ENCODE results near the gene NTSR2.

The NTSR2 gene

GRCh38 chr2:11684894-11685460 is 15.0 kb upstream of the NTSR2 start:
- H2AFZ ChIP-seq: no peak overlapping the region
- H3K27ac ChIP-seq: no peak overlapping the region
- H3K4me3 ChIP-seq (ENCODE audit: low read depth, low read length): no peak overlapping the region
- no peak for TF ChIP-seq CTCF (IDR thresholded peaks at IDR 0.05)
- H3K9ac ChIP-seq: no peak overlapping the region
- H3K4me2 ChIP-seq (ENCODE audit: low read length): no peak overlapping the region
- peaks cover 8% of the 10 kb centered on the region for H3K4me1 ChIP-seq
- no peaks in the 10 kb centered on the region for H3K27me3 ChIP-seq (ENCODE audit: control insufficient read depth, insufficient read depth, low read length)
- no peaks in the 10 kb centered on the region for H3K79me2 ChIP-seq
- no peaks in the 10 kb centered on the region for H3K9me3 ChIP-seq (ENCODE audit: control insufficient read depth, low read length)
- no peaks in the 10 kb centered on the region for H3K36me3 ChIP-seq (ENCODE audit: control insufficient read depth, insufficient read depth, low read length)

GRCh38 chr2:11683966-11684365 is 14.0 kb upstream of the NTSR2 start:
- H3K9me3 ChIP-seq (ENCODE audit: control insufficient read depth, low read length): no peaks in the 10 kb centered on the region
- no peaks in the 10 kb centered on the region for H3K27me3 ChIP-seq (ENCODE audit: control insufficient read depth, insufficient read depth, low read length)
- peaks cover 8% of the 10 kb centered on the region for H3K4me1 ChIP-seq
- no peak overlapping the region for H3K4me3 ChIP-seq (ENCODE audit: low read depth, low read length)
- no peak overlapping the region for H3K27ac ChIP-seq
- no peak for TF ChIP-seq CTCF (IDR thresholded peaks at IDR 0.05)
- H2AFZ ChIP-seq: no peak overlapping the region
- H3K79me2 ChIP-seq: no peaks in the 10 kb centered on the region
- no peaks in the 10 kb centered on the region for H3K36me3 ChIP-seq (ENCODE audit: control insufficient read depth, insufficient read depth, low read length)
- no peak overlapping the region for H3K4me2 ChIP-seq (ENCODE audit: low read length)
- H3K9ac ChIP-seq: no peak overlapping the region

GRCh38 chr2:11683476-11683875 is 13.5 kb upstream of the NTSR2 start:
- peaks cover 5% of the 10 kb centered on the region for H3K4me1 ChIP-seq
- H3K4me3 ChIP-seq (ENCODE audit: low read depth, low read length): no peak overlapping the region
- no peak overlapping the region for H3K27ac ChIP-seq
- no peaks in the 10 kb centered on the region for H3K27me3 ChIP-seq (ENCODE audit: control insufficient read depth, insufficient read depth, low read length)
- no peak for TF ChIP-seq CTCF (IDR thresholded peaks at IDR 0.05)
- H3K36me3 ChIP-seq (ENCODE audit: control insufficient read depth, insufficient read depth, low read length): no peaks in the 10 kb centered on the region
- H2AFZ ChIP-seq: no peak overlapping the region
- no peaks in the 10 kb centered on the region for H3K79me2 ChIP-seq
- H3K4me2 ChIP-seq (ENCODE audit: low read length): no peak overlapping the region
- H3K9me3 ChIP-seq (ENCODE audit: control insufficient read depth, low read length): no peaks in the 10 kb centered on the region
- H3K9ac ChIP-seq: no peak overlapping the region

- Histone ChIP-seq H3K27me3 (ENCODE audit: control insufficient read depth, insufficient read depth, low read length) (no peaks in the 10 kb centered on the region), H3K9ac (no peak overlapping the region), H3K4me2 (ENCODE audit: low read length) (no peak overlapping the region), H3K79me2 (no peaks in the 10 kb centered on the region), H3K4me1 (no peaks in the 10 kb centered on the region), H3K4me3 (ENCODE audit: low read depth, low read length) (no peak overlapping the region), H3K36me3 (ENCODE audit: control insufficient read depth, insufficient read depth, low read length) (no peaks in the 10 kb centered on the region), H3K9me3 (ENCODE audit: control insufficient read depth, low read length) (no peaks in the 10 kb centered on the region), H3K27ac (no peak overlapping the region), H2AFZ (no peak overlapping the region)
- TF ChIP-seq CTCF (IDR thresholded peaks at IDR 0.05): no peak
Measured at GRCh38 chr2:11682590-11682915, 12.6 kb upstream of the NTSR2 start.
